NT2/D1 (cell line): ENCODE results near the gene NFATC3.
"Not testable (repeated sequence)": the region's sequence is repeated elsewhere in the genome, so short reads cannot be mapped to it uniquely, and the experiment has no call there.

Experiments used
- DNase-seq: peaks from one replicate; pipeline ENCODE4 v3.0.0-alpha.2; 2011; ENCODE audit warnings: low read depth, low spot score
- H3K27me3 ChIP-seq: 2 replicates; pipeline ENCODE4 v1.6.0; 2011; ENCODE audit warnings: mild to moderate bottlenecking; ENCODE audit not compliant: insufficient read length, insufficient read depth
- H3K36me3 ChIP-seq: 2 replicates; pipeline ENCODE4 v1.6.1; 2011; ENCODE audit warnings: mild to moderate bottlenecking, low read length, mixed read lengths; ENCODE audit not compliant: insufficient read depth, insufficient read length
- H3K4me1 ChIP-seq: 2 replicates; pipeline ENCODE4 v1.5.1; 2011; ENCODE audit not compliant: insufficient read depth, insufficient read length
- H3K4me3 ChIP-seq: 2 replicates; pipeline ENCODE4 v1.5.1; 2011; ENCODE audit warnings: low read depth; ENCODE audit not compliant: insufficient read length
- H3K9ac ChIP-seq: 2 replicates; pipeline ENCODE4 v1.6.0; 2011; ENCODE audit warnings: low read depth; ENCODE audit not compliant: insufficient read length
- H3K9me3 ChIP-seq: 2 replicates; pipeline ENCODE4 v1.5.1; 2011; ENCODE audit warnings: mild to moderate bottlenecking, low read length; ENCODE audit not compliant: insufficient read depth
- SUZ12 ChIP-seq: IDR thresholded peaks from 2 replicates; pipeline ENCODE4 v1.6.1; 2011; ENCODE audit not compliant: insufficient read length, insufficient read depth; ENCODE audit errors: extremely low read depth
- YY1 ChIP-seq: IDR thresholded peaks from 2 replicates; pipeline ENCODE4 v1.6.1; 2011; ENCODE audit not compliant: insufficient read length, insufficient read depth
- ZNF274 ChIP-seq: IDR thresholded peaks from 2 replicates; pipeline ENCODE4 v1.6.1; 2011; ENCODE audit warnings: mild to moderate bottlenecking, low read depth, low read length

NFATC3 gene

GRCh38 chr16:68090533-68090932 is 5.4 kb downstream of the NFATC3 start:
- Histone ChIP-seq H3K36me3 (no peaks in the 10 kb centered on the region), H3K4me3 (no peak overlapping the region), H3K27me3 (no peaks in the 10 kb centered on the region), H3K9me3 (no peaks in the 10 kb centered on the region), H3K9ac (no peak overlapping the region), H3K4me1 (no peaks in the 10 kb centered on the region)
- no peak for DNase-seq
- no peak for TF ChIP-seq YY1
- TF ChIP-seq SUZ12: no peak
- no peak for TF ChIP-seq ZNF274

DNA sequence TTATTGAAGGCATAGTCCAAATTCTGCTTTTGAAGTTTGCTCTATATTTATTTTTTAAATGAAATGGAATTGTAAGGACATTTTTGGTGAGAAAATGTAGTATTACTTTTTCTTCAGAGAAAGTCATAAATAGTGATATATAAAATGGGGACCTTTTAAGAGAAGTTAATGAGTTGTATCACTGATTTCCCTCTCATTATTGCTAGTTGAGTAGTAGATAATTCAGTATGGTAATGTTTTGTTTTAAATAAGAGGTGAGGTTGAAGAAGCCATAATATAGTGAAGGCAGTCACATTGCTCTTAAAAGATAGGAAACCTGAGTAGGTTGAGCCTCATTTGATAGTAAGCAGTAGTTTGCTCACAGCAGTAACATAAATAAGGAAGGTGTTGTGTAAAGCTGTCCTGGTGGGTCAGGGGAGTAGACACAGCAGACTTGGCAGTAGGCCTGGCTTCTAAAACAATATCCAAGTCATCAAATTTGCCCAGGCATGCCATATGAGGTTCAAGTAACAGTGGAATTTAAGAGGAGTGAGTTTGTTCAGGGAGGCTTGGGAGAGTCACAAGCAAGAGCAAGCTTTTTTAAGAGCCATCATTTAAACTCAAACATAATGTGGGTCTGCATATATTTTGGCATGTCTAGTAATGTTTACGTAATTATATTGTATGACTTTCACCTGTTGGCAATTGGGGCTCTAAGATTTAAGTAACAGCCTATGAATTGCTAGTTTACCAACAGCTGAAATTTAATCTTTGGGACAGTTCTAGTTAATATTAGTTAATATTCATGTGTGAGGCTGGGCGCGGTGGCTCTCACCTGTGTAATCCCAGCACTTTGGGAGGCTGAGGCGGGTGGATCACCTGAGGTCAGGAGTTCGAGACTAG is 6.5 kb downstream of the NFATC3 start:
- H3K9me3 ChIP-seq: no peaks in the 10 kb centered on the region
- H3K36me3 ChIP-seq: no peaks in the 10 kb centered on the region
- H3K4me1 ChIP-seq: no peaks in the 10 kb centered on the region
- DNase-seq: no peak
- H3K4me3 ChIP-seq: no peak overlapping the region
- H3K27me3 ChIP-seq: no peaks in the 10 kb centered on the region
- TF ChIP-seq SUZ12: no peak
- no peak overlapping the region for H3K9ac ChIP-seq

GRCh38 chr16:68092275-68092674 is 7.1 kb downstream of the NFATC3 start:
- not testable (repeated sequence) for H3K36me3 ChIP-seq, H3K27me3 ChIP-seq, H3K9ac ChIP-seq, DNase-seq, H3K4me1 ChIP-seq, H3K9me3 ChIP-seq, H3K4me3 ChIP-seq

- Histone ChIP-seq H3K9me3 (no peaks in the 10 kb centered on the region), H3K36me3 (peaks cover 2% of the 10 kb centered on the region), H3K27me3 (no peaks in the 10 kb centered on the region), H3K9ac (no peak overlapping the region), H3K4me3 (no peak overlapping the region), H3K4me1 (no peaks in the 10 kb centered on the region)
- TF ChIP-seq SUZ12: no peak
- TF ChIP-seq YY1: no peak
- TF ChIP-seq ZNF274: no peak
- DNase-seq: no peak
Measured at GRCh38 chr16:68093816-68094613, 8.8 kb downstream of the NFATC3 start.

DNA sequence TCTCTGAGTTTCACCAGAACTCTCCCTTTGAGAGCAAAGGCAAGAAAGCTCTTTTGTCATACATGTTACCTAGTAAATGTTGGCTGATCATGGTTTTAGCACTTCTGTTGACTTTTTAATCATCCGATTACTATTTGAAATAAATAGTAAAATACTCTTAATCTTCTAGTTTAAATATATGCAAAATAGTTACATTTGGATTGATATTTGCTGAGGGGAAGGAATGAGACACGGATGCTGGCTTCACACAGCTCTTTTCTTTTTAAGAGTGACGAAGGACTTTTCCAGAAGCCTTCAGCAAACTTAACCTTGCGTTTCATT is 9.4 kb downstream of the NFATC3 start:
- Histone ChIP-seq H3K27me3 (no peaks in the 10 kb centered on the region), H3K9ac (no peak overlapping the region), H3K4me3 (no peak overlapping the region), H3K9me3 (no peaks in the 10 kb centered on the region), H3K36me3 (peaks cover 2% of the 10 kb centered on the region), H3K4me1 (no peaks in the 10 kb centered on the region)
- TF ChIP-seq YY1: no peak
- TF ChIP-seq SUZ12: no peak
- no peak for DNase-seq

- no peak for DNase-seq
- Histone ChIP-seq H3K27me3 (no peaks in the 10 kb centered on the region), H3K9me3 (no peaks in the 10 kb centered on the region), H3K9ac (no peak overlapping the region), H3K4me3 (no peak overlapping the region), H3K36me3 (peaks cover 2% of the 10 kb centered on the region), H3K4me1 (no peaks in the 10 kb centered on the region)
- TF ChIP-seq SUZ12 (no peak), YY1 (no peak), ZNF274 (no peak)
Measured at GRCh38 chr16:68096491-68096890, 11.3 kb downstream of the NFATC3 start.

DNA sequence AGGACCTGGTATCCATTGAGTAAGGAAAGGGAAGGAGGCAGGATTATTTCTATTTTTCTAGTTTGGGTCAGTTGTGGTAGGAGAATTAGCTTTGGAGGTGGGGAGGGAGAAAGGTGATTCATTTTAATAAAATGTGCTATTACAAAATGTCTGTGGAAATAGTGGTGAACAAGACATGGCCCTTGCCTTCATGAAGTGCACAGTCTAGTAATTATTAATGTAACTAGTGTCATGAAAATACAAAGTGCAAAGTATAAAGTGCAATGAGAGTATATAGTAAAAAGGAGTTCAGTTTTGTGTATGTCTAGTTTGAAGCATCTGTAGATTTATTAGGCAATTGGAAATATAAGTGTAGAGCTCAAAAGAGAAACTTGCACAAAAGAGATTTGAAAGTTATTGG is 11.9 kb downstream of the NFATC3 start:
- peaks cover 2% of the 10 kb centered on the region for H3K36me3 ChIP-seq
- no peak for DNase-seq
- no peaks in the 10 kb centered on the region for H3K27me3 ChIP-seq
- H3K4me1 ChIP-seq: no peaks in the 10 kb centered on the region
- no peak for TF ChIP-seq SUZ12
- TF ChIP-seq ZNF274: no peak
- no peak for TF ChIP-seq YY1
- no peak overlapping the region for H3K9ac ChIP-seq
- H3K9me3 ChIP-seq: no peaks in the 10 kb centered on the region
- no peak overlapping the region for H3K4me3 ChIP-seq
